GM18870 (cell line): Measurements from ENCODE around the gene PRR19.
A peak's percentile ranks its signal among the peaks of the same experiment; 100 is the strongest.

Experiments
- ATAC-seq: cut with Tn5 transposase; IDR thresholded peaks from one replicate; pipeline ENCODE4 v1.9.1; 2021; ENCODE audit warnings: moderate library complexity; ENCODE audit not compliant: unreplicated experiment

The PRR19 gene

DNA sequence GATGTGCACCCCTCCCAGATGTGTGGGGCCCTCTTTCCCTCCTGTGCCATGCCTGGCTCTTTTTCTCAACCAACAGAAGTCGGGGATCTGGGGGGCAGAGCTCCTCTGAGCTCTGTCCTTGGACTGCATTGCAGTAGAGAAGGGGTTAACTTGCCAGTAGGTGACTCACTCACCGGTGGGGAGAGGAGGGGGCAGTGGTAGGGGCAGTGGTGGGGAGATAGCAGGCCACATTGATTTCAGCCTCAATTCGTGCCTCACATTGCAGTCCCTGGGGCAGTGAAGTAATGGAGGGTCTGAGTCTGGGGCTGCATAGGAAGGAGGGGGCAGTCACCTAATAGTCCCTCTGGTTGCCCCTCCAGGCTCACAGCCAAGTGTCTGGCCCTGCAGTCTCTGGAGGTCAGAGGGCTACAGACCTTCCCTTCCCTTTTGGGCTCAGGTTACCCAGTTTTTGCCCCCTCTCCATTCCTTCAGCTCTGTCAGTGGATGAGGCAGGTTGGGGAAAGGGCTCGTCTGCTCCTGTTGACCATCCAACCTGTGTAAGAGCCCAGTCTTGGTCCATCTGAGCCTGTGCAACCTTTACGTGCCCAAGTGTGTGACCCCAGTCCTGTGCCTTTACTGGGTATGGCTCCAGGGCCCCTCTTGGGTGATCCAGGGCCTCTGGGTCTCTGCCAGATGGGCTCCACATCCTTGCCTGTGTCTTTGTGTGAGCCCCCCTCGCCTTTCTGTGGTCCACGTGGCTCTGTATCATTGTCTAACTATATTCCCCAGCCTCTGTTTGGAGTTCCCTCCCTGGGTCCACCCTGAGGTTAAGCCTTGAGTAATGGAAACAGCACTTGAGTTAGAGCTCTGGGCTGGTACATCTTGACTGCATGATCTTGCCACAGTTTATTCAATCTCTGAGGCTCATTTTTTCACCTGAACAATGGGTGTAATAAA is 19.8 kb upstream of the PRR19 start:
- ATAC-seq = no peak

DNA sequence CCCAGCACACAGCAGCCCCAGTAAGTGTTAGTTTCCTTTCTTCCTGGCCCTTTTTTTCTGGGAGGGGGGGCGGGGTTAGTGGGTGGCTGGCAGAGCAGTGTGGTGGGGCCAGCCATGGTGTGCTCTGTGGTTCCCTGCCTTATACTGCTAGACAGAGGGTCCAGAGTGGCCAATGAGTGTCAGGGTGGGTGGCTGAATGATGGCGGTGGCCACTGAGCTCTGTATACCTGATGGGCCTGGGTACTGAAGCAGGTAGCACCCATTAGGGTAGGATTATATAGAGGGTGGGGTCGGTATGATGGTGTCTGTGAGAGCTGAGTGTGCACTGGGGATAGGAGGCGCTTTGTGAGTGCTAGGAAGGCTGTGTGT is 19.1 kb upstream of the PRR19 start:
- ATAC-seq = no peak

DNA sequence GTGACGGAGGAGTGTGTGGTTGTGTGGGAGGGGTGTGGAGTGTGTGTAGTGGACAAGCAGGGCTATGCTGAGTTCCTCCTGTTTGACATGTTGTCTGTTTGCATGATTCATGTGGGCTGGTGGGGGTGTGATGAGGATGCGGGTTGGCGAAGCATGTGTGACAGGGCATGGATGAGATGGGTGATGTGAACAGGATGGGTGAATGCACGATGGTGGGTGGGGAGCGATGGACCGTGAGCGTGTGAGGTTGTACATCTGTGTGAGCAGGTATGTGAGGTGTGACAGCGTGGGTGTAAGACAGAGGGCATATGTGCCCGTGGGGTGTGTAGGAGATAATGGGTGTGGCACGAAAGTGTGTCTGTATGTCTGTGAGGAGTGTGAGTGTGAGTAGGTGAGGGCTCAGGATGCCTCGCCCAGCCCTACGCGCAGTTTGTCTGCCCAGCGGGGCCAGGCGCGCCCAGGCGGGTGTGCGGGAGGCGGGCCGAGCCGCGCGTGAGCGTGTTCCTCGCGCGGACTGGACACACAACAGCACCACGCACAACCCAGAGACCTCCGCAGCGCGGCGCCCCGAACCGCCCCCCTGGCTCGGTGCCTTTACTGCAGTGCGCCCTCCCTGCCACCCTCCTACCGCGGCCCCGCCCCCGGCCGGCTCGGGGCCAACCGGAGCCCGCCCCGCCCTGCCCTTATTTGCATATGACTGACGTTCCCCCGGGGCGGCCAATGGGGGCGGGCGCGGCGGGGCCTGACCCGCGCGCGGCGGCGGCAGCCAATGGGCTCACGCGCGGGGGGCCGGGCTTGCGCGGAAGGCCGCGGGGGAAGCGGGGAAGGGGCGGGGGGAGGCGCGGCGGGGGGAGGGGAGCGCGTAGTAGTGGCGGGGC is 18.5 kb upstream of the PRR19 start:
- peak; percentile 33 for ATAC-seq

DNA sequence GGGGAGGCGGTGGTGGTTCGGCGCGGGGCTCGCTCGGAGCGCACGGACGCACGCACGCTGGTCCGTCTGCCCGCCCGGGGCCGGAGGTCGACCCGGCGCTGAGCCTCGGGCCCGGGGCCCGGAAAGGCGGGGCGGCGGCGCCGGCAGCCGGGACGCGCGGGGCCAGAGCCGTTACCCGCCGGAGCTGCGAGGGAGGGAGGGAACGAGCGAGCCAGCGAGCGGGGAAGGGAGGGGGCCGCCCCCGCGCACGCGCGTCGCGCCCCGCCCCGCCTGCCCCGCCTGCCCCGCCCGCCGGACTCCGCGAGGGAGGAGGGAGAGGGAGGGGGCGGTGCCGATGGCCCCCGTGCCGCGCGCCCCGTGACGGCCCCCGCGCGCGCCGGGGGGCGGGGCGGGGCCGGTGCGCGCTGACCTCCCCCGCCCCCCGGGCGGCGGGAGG is 17.8 kb upstream of the PRR19 start:
- ATAC-seq = no peak

DNA sequence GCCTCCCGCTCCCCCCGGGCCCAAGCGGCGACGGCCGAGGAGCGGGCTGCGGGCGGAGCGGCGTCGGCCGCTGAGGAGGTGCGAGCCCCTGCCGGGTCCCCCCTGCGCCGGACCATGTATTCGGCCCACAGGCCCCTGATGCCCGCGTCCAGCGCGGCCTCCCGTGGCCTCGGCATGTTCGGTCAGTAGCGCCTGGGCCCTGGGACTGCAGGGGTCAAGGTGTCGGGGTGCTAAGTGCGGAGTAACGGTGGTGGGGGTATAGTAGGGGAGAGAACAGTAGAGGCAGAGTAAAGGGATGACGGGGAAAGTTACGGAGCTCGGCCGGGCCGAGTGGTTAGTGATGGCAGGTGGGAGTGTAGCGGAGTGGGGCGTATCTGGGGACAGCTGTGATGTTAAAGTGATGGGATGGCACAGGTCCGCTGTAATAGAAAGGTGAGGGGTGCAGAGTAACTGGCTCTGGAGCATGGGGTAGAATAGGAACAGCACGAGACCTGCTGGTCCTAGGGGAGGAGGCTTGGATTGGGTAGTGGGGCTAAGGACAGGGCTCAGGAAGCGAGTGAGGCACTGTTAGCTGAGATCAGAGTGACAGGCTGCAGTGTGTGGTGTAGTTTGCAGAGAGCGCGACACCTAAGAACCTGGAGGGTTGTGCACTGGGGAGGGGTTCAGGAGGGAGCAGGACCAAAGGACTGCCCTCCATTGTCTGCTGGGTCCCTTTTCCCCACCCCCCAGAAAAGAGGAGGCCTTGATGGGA is 17.2 kb upstream of the PRR19 start:
- no peak for ATAC-seq

DNA sequence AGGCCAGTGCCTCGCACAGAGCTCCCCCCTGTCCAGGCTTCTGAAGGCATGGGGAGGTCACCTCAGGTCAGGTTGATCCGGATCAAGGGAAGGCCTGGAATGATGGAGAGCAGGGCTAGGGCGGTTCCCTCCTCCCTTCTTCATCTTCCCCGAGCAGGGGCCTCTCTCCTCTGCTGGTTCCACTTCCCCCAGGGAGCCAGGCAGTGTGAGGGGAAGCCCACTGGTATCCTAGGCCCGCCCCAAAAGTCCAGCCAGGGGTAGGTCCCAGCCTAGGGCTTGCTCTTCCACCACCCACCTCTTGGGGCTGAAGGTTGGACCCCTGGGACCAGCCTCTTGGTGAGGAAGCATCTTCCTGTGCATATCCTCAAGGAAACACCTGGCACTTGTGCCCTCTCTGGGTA is 16.4 kb upstream of the PRR19 start:
- no peak for ATAC-seq

DNA sequence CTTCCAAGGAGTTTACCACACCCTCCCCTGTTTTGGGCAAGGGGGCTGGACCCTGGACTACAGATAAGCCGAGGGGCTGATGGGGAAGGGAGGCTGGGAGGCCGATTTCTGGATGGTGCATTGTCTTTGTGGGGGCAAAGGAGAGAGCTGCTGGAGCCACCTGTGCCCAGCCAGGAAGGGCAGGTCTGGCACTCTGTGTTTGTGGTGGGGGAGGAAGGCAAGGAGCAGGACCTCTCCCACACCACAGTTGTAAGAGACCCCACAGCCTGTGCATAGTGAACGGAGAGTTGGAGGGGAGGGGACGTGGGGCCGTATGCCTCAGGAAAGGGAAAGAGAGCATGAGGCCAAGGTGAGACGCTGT is 16.0 kb upstream of the PRR19 start:
- ATAC-seq = no peak

DNA sequence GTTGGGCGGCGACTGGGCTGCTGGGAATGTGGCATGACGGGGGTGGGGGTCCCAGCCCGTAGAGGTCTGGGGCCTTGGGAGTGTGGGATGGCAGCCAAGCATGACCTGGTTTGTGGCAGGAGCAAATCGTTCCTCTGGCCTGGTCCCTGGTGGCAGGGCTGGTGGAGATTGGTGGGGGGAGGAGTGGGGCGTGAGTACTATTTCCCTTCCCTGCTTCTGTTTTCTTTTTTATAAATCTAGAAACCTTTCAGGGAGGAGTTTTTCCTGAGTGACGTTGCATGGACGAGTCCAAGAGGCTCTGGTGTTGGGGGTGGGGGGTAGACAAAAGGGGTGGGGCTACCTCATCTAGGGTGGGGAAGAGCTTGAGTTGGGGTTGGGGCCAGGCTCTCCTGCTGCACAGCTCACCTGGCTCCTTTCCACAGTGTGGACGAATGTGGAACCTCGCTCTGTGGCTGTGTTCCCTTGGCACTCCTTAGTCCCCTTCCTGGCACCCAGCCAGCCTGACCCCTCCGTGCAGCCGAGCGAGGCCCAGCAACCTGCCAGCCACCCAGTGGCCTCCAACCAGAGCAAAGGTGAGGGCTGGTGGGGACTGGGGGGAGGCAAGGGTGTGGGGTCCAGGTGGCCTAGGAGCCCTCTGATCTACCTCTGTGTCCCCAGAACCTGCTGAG is 15.4 kb upstream of the PRR19 start:
- no peak for ATAC-seq

DNA sequence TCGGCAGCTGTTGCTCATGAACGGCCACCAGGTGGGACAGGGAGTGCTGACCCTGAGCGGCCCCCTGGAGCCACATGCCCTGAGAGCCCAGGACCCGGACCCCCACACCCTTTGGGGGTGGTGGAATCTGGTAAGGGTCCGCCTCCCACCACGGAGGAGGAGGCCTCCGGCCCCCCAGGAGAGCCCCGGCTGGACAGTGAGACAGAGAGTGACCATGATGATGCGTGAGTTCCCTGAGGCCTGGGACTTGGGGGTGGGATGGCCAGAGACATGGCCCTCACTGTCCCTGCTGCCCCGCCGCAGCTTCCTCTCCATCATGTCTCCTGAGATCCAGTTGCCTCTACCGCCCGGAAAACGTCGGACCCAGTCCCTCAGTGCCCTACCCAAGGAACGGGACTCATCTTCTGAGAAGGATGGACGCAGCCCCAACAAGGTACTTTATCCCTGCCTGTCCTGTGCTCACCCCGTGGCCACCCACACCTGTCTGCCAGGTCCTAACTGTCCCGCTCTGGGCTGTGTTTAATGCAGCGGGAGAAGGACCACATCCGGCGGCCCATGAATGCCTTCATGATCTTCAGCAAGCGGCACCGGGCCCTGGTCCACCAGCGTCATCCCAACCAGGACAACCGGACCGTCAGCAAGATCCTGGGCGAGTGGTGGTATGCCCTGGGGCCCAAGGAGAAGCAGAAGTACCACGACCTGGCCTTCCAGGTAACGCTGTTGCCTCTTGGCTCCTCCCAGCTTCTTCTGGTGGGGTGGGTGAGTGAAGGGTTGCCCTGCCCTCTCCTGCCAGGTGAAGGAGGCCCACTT is 14.7 kb upstream of the PRR19 start:
- no peak for ATAC-seq

DNA sequence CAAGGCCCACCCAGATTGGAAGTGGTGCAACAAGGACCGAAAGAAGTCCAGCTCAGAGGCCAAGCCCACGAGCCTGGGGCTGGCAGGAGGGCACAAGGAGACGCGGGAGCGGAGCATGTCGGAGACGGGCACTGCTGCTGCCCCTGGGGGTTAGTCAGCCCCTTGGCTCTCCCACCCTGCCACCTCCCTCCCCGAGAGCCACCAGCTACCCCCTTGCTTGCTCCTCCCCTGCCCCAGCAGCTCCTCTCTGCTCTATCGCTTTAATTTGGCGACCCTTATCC is 14.2 kb upstream of the PRR19 start:
- no peak for ATAC-seq

DNA sequence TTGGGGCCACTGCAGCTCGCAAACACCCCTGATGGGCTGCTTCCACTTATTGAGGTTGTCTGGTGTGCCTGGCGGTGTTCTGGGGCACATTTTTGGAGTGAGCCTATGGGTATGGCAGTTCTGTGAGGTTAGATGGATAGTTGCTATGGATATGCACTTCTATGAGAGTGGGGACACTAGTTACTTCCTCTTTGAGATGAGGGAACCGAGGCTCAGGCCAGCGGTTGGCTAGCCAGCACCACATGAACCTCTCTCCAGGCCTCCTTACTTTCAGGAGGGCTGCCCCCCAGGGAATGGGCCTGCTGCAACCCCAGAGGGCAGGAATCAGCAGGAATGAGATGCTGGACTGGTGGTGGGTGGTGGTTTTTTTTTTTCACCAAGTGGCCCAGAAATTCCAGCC is 13.5 kb upstream of the PRR19 start:
- ATAC-seq = no peak

DNA sequence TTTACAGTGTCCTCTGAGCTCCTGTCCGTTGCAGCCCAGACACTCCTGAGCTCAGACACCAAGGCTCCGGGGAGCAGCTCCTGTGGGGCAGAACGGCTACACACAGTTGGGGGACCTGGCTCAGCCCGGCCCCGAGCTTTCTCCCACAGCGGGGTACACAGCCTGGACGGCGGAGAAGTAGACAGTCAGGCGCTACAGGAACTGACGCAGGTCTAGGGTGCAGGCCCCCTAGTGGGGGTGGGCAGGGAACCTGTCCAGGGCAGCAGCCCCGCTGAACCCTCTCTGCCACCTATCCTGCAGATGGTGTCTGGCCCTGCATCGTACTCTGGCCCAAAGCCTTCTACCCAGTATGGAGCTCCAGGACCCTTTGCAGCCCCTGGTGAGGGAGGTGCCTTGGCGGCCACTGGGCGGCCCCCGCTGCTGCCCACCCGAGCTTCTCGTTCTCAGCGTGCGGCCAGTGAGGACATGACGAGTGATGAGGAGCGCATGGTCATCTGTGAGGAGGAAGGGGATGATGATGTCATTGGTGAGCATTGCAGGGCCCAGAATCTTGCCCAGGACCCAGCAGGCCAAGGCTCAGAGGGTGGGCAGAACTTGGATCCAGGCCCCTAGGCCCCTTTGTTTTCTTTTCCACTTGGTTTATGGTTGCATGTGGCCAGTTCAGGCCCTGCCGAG is 12.9 kb upstream of the PRR19 start:
- ATAC-seq = no peak

DNA sequence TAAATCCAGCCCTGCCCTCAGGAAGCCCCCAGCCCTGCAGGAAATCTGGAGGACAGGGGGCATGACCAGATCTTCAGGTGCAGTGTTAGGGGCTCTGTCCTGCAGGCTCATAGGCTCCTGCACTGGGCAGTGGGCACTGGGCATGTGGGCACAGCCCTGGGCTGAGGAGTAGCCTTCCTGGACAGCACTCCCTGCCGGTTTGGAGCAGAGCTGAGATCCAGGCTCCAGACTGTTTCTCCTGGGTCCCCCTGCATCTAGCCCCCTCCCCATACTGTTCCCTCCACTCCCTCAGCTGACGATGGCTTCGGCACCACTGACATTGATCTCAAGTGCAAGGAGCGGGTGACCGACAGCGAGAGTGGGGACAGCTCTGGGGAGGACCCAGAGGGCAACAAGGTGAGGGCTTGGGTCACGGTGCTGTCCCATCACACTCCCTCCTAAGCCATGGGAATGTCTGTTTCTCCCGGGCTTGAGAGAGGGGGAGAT is 12.3 kb upstream of the PRR19 start:
- no peak for ATAC-seq

DNA sequence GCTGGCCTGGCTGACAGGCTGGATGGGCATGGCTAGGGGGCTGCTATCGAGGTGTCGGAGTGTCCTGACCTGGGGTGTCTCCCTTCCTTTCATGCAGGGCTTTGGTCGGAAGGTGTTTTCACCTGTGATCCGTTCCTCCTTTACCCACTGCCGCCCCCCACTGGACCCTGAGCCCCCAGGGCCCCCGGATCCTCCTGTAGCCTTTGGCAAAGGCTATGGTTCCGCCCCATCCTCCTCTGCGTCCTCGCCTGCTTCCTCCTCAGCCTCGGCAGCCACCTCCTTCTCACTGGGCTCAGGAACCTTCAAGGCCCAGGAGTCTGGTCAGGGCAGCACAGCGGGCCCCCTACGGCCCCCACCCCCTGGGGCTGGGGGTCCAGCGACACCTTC is 11.8 kb upstream of the PRR19 start:
- ATAC-seq = no peak

DNA sequence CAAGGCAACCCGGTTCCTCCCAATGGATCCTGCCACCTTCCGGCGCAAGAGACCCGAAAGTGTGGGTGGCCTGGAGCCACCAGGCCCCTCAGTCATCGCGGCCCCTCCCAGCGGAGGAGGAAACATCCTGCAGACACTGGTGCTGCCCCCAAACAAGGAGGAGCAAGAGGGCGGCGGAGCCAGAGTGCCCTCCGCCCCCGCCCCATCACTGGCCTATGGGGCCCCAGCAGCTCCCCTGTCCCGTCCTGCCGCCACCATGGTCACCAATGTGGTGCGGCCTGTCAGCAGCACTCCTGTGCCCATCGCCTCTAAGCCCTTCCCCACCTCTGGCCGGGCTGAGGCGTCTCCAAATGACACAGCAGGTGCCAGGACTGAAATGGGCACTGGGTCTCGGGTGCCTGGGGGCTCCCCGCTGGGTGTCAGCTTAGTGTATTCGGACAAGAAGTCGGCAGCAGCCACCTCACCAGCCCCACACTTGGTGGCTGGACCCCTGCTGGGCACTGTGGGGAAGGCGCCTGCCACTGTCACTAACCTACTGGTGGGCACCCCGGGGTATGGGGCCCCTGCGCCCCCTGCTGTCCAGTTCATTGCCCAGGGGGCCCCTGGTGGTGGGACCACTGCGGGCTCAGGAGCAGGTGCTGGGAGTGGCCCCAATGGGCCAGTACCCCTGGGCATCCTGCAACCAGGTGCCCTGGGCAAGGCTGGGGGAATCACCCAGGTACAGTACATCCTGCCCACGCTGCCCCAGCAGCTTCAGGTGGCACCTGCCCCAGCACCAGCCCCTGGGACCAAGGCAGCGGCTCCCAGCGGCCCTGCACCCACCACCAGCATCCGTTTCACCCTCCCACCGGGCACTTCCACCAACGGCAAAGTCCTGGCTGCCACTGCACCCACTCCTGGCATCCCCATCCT is 11.2 kb upstream of the PRR19 start:
- ATAC-seq = no peak

DNA sequence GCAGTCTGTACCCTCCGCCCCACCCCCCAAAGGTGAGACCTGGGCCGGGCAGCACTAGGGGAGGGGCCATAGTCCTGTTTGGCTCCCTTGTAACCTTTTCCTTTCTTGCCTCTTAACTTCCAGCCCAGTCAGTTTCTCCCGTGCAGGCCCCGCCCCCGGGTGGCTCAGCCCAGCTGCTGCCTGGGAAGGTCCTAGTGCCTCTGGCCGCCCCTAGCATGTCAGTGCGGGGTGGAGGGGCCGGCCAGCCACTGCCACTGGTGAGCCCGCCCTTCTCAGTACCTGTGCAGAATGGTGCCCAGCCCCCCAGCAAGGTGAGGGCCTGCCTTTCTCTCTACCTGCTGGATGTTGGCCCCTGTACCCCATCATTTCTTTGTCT is 10.5 kb upstream of the PRR19 start:
- no peak for ATAC-seq

DNA sequence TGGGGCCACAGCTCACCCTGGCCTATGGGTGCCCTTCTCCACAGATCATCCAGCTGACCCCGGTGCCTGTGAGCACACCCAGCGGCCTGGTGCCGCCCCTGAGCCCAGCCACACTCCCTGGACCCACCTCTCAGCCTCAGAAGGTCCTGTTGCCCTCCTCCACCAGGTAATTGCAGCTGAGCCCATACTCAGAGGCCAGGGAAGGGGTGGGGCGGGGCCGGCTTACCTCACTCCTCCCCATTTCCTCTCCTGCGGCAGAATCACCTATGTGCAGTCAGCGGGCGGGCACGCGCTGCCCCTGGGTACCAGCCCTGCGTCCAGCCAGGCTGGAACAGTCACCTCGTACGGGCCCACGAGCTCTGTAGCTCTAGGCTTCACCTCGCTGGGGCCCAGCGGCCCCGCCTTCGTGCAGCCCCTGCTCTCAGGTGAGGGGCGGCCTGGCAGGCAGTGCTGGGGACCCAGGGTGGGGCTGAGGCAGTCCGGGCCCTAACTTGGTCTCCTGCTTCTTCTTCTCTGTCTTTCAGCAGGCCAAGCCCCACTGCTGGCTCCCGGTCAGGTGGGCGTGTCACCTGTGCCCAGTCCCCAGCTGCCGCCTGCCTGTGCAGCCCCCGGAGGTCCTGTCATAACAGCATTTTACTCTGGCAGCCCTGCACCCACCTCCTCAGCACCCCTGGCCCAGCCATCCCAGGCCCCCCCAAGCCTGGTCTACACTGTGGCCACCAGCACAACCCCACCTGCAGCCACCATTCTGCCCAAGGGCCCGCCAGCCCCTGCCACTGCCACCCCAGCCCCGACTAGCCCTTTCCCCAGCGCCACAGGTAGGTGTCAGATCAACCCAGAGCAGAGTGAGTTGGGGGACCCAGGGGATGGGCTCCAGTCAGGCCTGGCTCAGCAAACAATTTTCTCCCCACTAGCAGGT is 9.6 kb upstream of the PRR19 start:
- no peak for ATAC-seq

DNA sequence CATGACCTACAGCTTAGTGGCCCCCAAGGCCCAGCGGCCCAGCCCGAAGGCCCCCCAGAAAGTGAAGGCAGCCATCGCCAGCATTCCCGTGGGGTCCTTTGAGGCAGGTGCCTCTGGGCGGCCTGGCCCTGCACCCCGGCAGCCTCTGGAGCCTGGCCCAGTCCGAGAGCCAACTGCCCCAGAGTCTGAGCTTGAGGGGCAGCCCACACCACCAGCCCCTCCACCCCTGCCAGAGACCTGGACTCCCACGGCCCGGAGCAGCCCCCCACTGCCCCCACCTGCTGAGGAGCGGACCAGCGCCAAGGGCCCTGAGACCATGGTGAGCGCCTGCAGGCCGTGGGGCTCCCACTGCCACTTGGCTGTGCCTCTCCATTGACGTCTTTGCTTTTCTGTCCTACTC is 9.0 kb upstream of the PRR19 start:
- no peak for ATAC-seq
